ENCODE data around the gene ADGRG2.
A peak's percentile ranks its signal among the peaks of the same experiment; 100 is the strongest.

- no peak for TF ChIP-seq REST (IDR thresholded peaks at IDR 0.05; ENCODE audit: insufficient replicate concordance, low read depth)
- TF ChIP-seq CTCF (IDR thresholded peaks at IDR 0.05; ENCODE audit: insufficient read depth, low read length): no peak
- no peak for TF ChIP-seq GABPA (IDR thresholded peaks at IDR 0.05; ENCODE audit: low read depth)
- no peak for TF ChIP-seq POLR2AphosphoS5 (IDR thresholded peaks at IDR 0.05; ENCODE audit: low read depth)
- peak; percentile 47; the same call in 1 of the 2 replicates for TF ChIP-seq SPI1 (IDR thresholded peaks at IDR 0.05; ENCODE audit: borderline replicate concordance, low read depth)
Observed at GRCh38 chrX:19046343-19047215, 75.7 kb downstream of the ADGRG2 start.
